Endodermal cell (in vitro differentiated cells): ENCODE results near the gene ZBTB7C. TPM values are rescaled to one million over a fixed set of nuclear protein-coding genes. Genes with fewer than 3 reads are reported as not detected.
A peak's percentile ranks its signal among the peaks of the same experiment; 100 is the strongest.

Experiments used
- DNase-seq: peaks from one replicate; pipeline ENCODE4 v3.0.0-alpha.2; 2017
- H3K27ac ChIP-seq: 2 replicates; pipeline ENCODE4 v1.5.1; 2013; ENCODE audit warnings: mild to moderate bottlenecking, low read depth, low read length, moderate library complexity
- H3K27me3 ChIP-seq: 2 replicates; pipeline ENCODE4 v1.6.1; 2013; ENCODE audit warnings: mild to moderate bottlenecking, low read length, moderate library complexity; ENCODE audit not compliant: insufficient read depth, control insufficient read depth, poor library complexity, severe bottlenecking
- H3K36me3 ChIP-seq: 2 replicates; pipeline ENCODE4 v1.7.0; 2013; ENCODE audit warnings: mild to moderate bottlenecking, low read length, moderate library complexity; ENCODE audit not compliant: control insufficient read depth, insufficient read depth
- H3K4me1 ChIP-seq: one replicate; pipeline ENCODE4 v1.7.0; 2013; ENCODE audit warnings: low read length; ENCODE audit not compliant: control insufficient read depth, insufficient read depth
- H3K4me3 ChIP-seq: 2 replicates; pipeline ENCODE4 v1.5.1; 2013; ENCODE audit warnings: mild to moderate bottlenecking, low read length, moderate library complexity
- H3K9ac ChIP-seq: 2 replicates; pipeline ENCODE4 v1.6.1; 2013; ENCODE audit warnings: mild to moderate bottlenecking, low read length, moderate library complexity; ENCODE audit not compliant: poor library complexity, severe bottlenecking; ENCODE audit errors: extremely low read depth
- H3K9me3 ChIP-seq: 2 replicates; pipeline ENCODE4 v1.6.1; 2013; ENCODE audit warnings: mild to moderate bottlenecking, low read length, moderate library complexity; ENCODE audit not compliant: control insufficient read depth
- H3K27ac Mint-ChIP-seq: 2 replicates; pipeline ENCODE4 v1.8.0; 2020; ENCODE audit warnings: mixed read lengths
- H3K27me3 Mint-ChIP-seq: 2 replicates; pipeline ENCODE4 v1.8.0; 2021; ENCODE audit warnings: mild to moderate bottlenecking, mixed read lengths; ENCODE audit not compliant: insufficient read depth
- H3K36me3 Mint-ChIP-seq: 2 replicates; pipeline ENCODE4 v1.8.0; 2020; ENCODE audit warnings: low read depth, mixed read lengths
- H3K4me1 Mint-ChIP-seq: 2 replicates; pipeline ENCODE4 v1.8.0; 2020; ENCODE audit warnings: mixed read lengths
- H3K4me3 Mint-ChIP-seq: 2 replicates; pipeline ENCODE4 v1.8.0; 2020; ENCODE audit warnings: mild to moderate bottlenecking, moderate library complexity, mixed read lengths
- H3K9me3 Mint-ChIP-seq: 2 replicates; pipeline ENCODE4 v1.8.0; 2020; ENCODE audit warnings: mild to moderate bottlenecking, mixed read lengths
- CTCF ChIP-seq: fragments of 200-600 bp; sonication (generic); conservative IDR thresholded peaks from 2 replicates; pipeline ENCODE4 v1.5.0; 2021; ENCODE audit warnings: antibody characterized with exemption, mild to moderate bottlenecking
- WGBS, 2 experiments: methylation state at CpG; one replicate each; pipeline versions ENCODE4 v1.1.5 to v1.1.7; 2013; ENCODE audit warnings: missing lambda C conversion rate in 2 of 2, mixed read lengths in 1 of 2; ENCODE audit not compliant: insufficient coverage in 1 of 2, insufficient read length in 1 of 2; 5-methylcytosine and 5-hydroxymethylcytosine counted together
- total RNA-seq, 2 donors: library from RNA; stranded (reverse); fragmentation: NEBNext Ultra II Directional in 1 of 2; extraction: Animal tissue kit (Norgen Biotek cat#: 25700) in 1 of 2; gene quantifications; 2 replicates in 1 of 2; 3 replicates in 1 of 2; pipeline ENCODE4 v1.2.1, GENCODE V29; 2021

The ZBTB7C gene
- total RNA-seq, 2 donors from 2014 or later, result 0.31 to 0.62 TPM

GRCh38 chr18:48159816-48160215 is 249.4 kb downstream of the ZBTB7C start:
- Histone ChIP-seq H3K27ac (no peak overlapping the region), H3K4me1 (no peaks in the 10 kb centered on the region), H3K36me3 (no peaks in the 10 kb centered on the region), H3K9ac (no peak overlapping the region), H3K4me3 (no peak overlapping the region), H3K27me3 (peaks cover 46% of the 10 kb centered on the region), H3K9me3 (no peaks in the 10 kb centered on the region)
- Mint-ChIP-seq H3K4me3 (no peak overlapping the region), H3K27me3 (peaks cover 60% of the 10 kb centered on the region), H3K4me1 (peaks cover 3% of the 10 kb centered on the region), H3K9me3 (no peaks in the 10 kb centered on the region), H3K27ac (no peak overlapping the region), H3K36me3 (no peaks in the 10 kb centered on the region)
- no peak for TF ChIP-seq CTCF
- 92 to 95% methylated on average over 5 to 7 of the region's 7 CpGs for WGBS, 2 experiments
- no peak for DNase-seq

- no peak for TF ChIP-seq CTCF
- Histone ChIP-seq H3K27me3 (peaks cover 40% of the 10 kb centered on the region), H3K9ac (no peak overlapping the region), H3K4me1 (no peaks in the 10 kb centered on the region), H3K4me3 (no peak overlapping the region), H3K36me3 (no peaks in the 10 kb centered on the region), H3K27ac (no peak overlapping the region), H3K9me3 (no peaks in the 10 kb centered on the region)
- 82 to 94% methylated on average over 3 to 5 of the region's 5 CpGs for WGBS, 2 experiments
- H3K4me3 Mint-ChIP-seq, result no peak overlapping the region
- peaks cover 3% of the 10 kb centered on the region for H3K4me1 Mint-ChIP-seq
- H3K36me3 Mint-ChIP-seq, result no peaks in the 10 kb centered on the region
- peaks cover 53% of the 10 kb centered on the region for H3K27me3 Mint-ChIP-seq
- peak; percentile 11 for DNase-seq
- H3K27ac Mint-ChIP-seq, result no peak overlapping the region
- H3K9me3 Mint-ChIP-seq, result no peaks in the 10 kb centered on the region
Observed at GRCh38 chr18:48158721-48159120, 250.5 kb downstream of the ZBTB7C start.

GRCh38 chr18:48157956-48158355 is 251.2 kb downstream of the ZBTB7C start:
- TF ChIP-seq CTCF, result peak; percentile 22
- peaks cover 54% of the 10 kb centered on the region for H3K27me3 Mint-ChIP-seq
- no peak overlapping the region for H3K4me3 ChIP-seq
- H3K27me3 ChIP-seq, result peaks cover 32% of the 10 kb centered on the region
- no peak overlapping the region for H3K9ac ChIP-seq
- no peaks in the 10 kb centered on the region for H3K36me3 Mint-ChIP-seq
- DNase-seq, result no peak
- H3K4me1 ChIP-seq, result no peaks in the 10 kb centered on the region
- no peaks in the 10 kb centered on the region for H3K9me3 Mint-ChIP-seq
- H3K4me3 Mint-ChIP-seq, result no peak overlapping the region
- peaks cover 3% of the 10 kb centered on the region for H3K4me1 Mint-ChIP-seq
- H3K9me3 ChIP-seq, result no peaks in the 10 kb centered on the region
- H3K27ac ChIP-seq, result no peak overlapping the region
- H3K27ac Mint-ChIP-seq, result no peak overlapping the region
- H3K36me3 ChIP-seq, result no peaks in the 10 kb centered on the region
- 88 to 94% methylated on average over 4 of the region's 4 CpGs for WGBS, 2 experiments
